ENCODE results near the gene COL4A3.

GRCh38 chr2:227267410-227268115, 103.1 kb downstream of the COL4A3 start:
- no peak for TF ChIP-seq MAFK (IDR thresholded peaks at IDR 0.05; ENCODE audit: partially characterized antibody)
- no peak for TF ChIP-seq EP300 (IDR thresholded peaks at IDR 0.05)
- TF ChIP-seq CTCF (IDR thresholded peaks at IDR 0.05) = no peak
